ENCODE data around the gene ARHGAP22. TPM values are rescaled to one million over a fixed set of nuclear protein-coding genes. Genes with fewer than 3 reads are reported as not detected.

ARHGAP22 gene
- total RNA-seq, 1 donor from 2014 or later: 6.2 TPM

DNA sequence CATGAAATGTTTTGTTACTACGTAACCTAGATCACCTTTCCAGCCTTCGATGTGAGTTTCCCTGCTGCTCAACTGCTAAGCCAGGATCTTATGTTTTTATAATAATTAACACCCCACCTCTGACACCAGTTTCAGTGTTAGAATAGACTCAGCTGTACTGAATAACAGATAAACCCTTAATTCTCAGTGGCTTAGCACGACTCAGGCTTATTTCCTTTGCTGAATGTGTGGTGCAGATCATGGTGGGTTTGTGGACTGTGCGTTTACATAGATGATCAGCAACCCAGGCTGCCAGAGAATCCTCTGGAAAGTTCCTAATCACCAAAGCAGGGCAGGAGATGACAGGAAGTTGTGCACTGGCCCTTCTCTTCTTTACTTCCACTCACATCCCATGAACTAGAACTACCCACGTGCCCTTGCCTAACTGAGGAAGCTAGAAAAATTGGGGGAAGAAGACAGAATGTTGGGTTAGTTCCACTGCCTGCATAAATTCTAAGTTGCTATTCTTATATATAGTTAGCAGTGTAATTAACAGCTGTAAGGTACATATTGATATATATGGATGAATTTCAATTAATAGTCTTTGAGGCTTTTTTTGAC is 186.6 kb downstream of the ARHGAP22 start:
- H3K27ac Mint-ChIP-seq (ENCODE audit: unreplicated experiment): no peak overlapping the region
- TF ChIP-seq, protein P1, sequence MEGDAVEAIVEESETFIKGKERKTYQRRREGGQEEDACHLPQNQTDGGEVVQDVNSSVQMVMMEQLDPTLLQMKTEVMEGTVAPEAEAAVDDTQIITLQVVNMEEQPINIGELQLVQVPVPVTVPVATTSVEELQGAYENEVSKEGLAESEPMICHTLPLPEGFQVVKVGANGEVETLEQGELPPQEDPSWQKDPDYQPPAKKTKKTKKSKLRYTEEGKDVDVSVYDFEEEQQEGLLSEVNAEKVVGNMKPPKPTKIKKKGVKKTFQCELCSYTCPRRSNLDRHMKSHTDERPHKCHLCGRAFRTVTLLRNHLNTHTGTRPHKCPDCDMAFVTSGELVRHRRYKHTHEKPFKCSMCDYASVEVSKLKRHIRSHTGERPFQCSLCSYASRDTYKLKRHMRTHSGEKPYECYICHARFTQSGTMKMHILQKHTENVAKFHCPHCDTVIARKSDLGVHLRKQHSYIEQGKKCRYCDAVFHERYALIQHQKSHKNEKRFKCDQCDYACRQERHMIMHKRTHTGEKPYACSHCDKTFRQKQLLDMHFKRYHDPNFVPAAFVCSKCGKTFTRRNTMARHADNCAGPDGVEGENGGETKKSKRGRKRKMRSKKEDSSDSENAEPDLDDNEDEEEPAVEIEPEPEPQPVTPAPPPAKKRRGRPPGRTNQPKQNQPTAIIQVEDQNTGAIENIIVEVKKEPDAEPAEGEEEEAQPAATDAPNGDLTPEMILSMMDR (IDR thresholded peaks at IDR 0.05; ENCODE audit: insufficient read depth, low read depth, low read length): no peak
- no peak for TF ChIP-seq EZH2 (IDR thresholded peaks at IDR 0.05; ENCODE audit: insufficient read depth, low read length)
- no peaks in the 10 kb centered on the region for H3K9me3 Mint-ChIP-seq (ENCODE audit: unreplicated experiment)
- H4K20me1 ChIP-seq (ENCODE audit: insufficient read depth, low read length): peaks cover 21% of the 10 kb centered on the region
- no peaks in the 10 kb centered on the region for H3K79me2 ChIP-seq (ENCODE audit: insufficient read depth, low read length)
- H3K4me2 ChIP-seq (ENCODE audit: low read length): no peak overlapping the region
- no peaks in the 10 kb centered on the region for H3K27me3 Mint-ChIP-seq (ENCODE audit: low read depth, unreplicated experiment)
- no peak overlapping the region for H3K4me3 Mint-ChIP-seq (ENCODE audit: unreplicated experiment)
- H3K27me3 ChIP-seq (ENCODE audit: insufficient read depth, low read length): no peaks in the 10 kb centered on the region
- H3K4me3 ChIP-seq (ENCODE audit: insufficient read depth, low read depth, low read length): no peak overlapping the region
- H3K36me3 ChIP-seq (ENCODE audit: insufficient read depth, low read length): peaks cover under 1% of the 10 kb centered on the region
- H3K9ac ChIP-seq (ENCODE audit: low read length): no peak overlapping the region
- no peak overlapping the region for H3K27ac ChIP-seq (ENCODE audit: low read depth, low read length)
- FAIRE-seq: no peak
- peaks cover 1% of the 10 kb centered on the region for H3K36me3 Mint-ChIP-seq (ENCODE audit: low read depth, unreplicated experiment)
- peaks cover 9% of the 10 kb centered on the region for H3K4me1 Mint-ChIP-seq (ENCODE audit: low read depth, unreplicated experiment)
- H3K9me3 ChIP-seq (ENCODE audit: insufficient read depth, low read depth, low read length): no peaks in the 10 kb centered on the region
- DNase-seq (ENCODE audit: low read depth): no peak
- H2AFZ ChIP-seq (ENCODE audit: low read depth, low read length): no peak overlapping the region
- no peaks in the 10 kb centered on the region for H3K4me1 ChIP-seq (ENCODE audit: insufficient read depth, low read length)

DNA sequence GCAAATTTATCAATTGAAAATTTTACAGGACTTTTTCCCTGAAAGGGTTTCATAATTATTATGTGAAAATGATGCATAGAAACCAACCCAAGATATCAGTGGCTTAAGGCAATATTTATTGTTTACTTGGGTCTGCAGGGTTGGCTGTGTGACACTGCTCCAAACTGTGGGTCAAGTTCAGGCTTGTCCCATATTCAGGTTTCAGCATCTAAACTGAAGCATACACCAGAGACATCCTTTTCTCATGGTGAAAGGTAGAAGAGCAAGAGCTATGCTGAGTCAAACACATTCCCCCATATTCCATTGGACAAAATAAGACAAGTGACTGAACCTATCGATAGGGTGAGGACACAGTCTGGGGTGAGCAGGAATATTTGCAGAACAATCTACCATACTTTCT is 187.5 kb downstream of the ARHGAP22 start:
- Histone ChIP-seq H3K27ac (ENCODE audit: low read depth, low read length) (no peak overlapping the region), H3K27me3 (ENCODE audit: insufficient read depth, low read length) (no peaks in the 10 kb centered on the region), H3K36me3 (ENCODE audit: insufficient read depth, low read length) (peaks cover 10% of the 10 kb centered on the region), H3K9ac (ENCODE audit: low read length) (no peak overlapping the region), H3K4me3 (ENCODE audit: insufficient read depth, low read depth, low read length) (no peak overlapping the region), H3K4me2 (ENCODE audit: low read length) (no peak overlapping the region), H3K9me3 (ENCODE audit: insufficient read depth, low read depth, low read length) (peaks cover 5% of the 10 kb centered on the region), H3K79me2 (ENCODE audit: insufficient read depth, low read length) (peaks cover 3% of the 10 kb centered on the region), H4K20me1 (ENCODE audit: insufficient read depth, low read length) (peaks cover 15% of the 10 kb centered on the region), H3K4me1 (ENCODE audit: insufficient read depth, low read length) (no peaks in the 10 kb centered on the region), H2AFZ (ENCODE audit: low read depth, low read length) (no peak overlapping the region)
- peaks cover 9% of the 10 kb centered on the region for H3K4me1 Mint-ChIP-seq (ENCODE audit: low read depth, unreplicated experiment)
- no peak for TF ChIP-seq EZH2 (IDR thresholded peaks at IDR 0.05; ENCODE audit: insufficient read depth, low read length)
- TF ChIP-seq, protein P1 (IDR thresholded peaks at IDR 0.05; ENCODE audit: insufficient read depth, low read depth, low read length): no peak
- no peak overlapping the region for H3K27ac Mint-ChIP-seq (ENCODE audit: unreplicated experiment)
- H3K36me3 Mint-ChIP-seq (ENCODE audit: low read depth, unreplicated experiment): peaks cover 8% of the 10 kb centered on the region
- H3K9me3 Mint-ChIP-seq (ENCODE audit: unreplicated experiment): no peaks in the 10 kb centered on the region
- H3K4me3 Mint-ChIP-seq (ENCODE audit: unreplicated experiment): no peak overlapping the region
- FAIRE-seq: no peak
- no peaks in the 10 kb centered on the region for H3K27me3 Mint-ChIP-seq (ENCODE audit: low read depth, unreplicated experiment)
- no peak for DNase-seq (ENCODE audit: low read depth)

- Mint-ChIP-seq H3K4me3 (ENCODE audit: unreplicated experiment) (no peak overlapping the region), H3K27ac (ENCODE audit: unreplicated experiment) (no peak overlapping the region), H3K36me3 (ENCODE audit: low read depth, unreplicated experiment) (peaks cover 8% of the 10 kb centered on the region), H3K27me3 (ENCODE audit: low read depth, unreplicated experiment) (no peaks in the 10 kb centered on the region), H3K4me1 (ENCODE audit: low read depth, unreplicated experiment) (peaks cover 9% of the 10 kb centered on the region), H3K9me3 (ENCODE audit: unreplicated experiment) (no peaks in the 10 kb centered on the region)
- Histone ChIP-seq H3K27me3 (ENCODE audit: insufficient read depth, low read length) (no peaks in the 10 kb centered on the region), H4K20me1 (ENCODE audit: insufficient read depth, low read length) (peaks cover 15% of the 10 kb centered on the region), H3K9me3 (ENCODE audit: insufficient read depth, low read depth, low read length) (peaks cover 6% of the 10 kb centered on the region), H3K27ac (ENCODE audit: low read depth, low read length) (no peak overlapping the region), H3K9ac (ENCODE audit: low read length) (no peak overlapping the region), H3K4me3 (ENCODE audit: insufficient read depth, low read depth, low read length) (no peak overlapping the region), H3K4me1 (ENCODE audit: insufficient read depth, low read length) (no peaks in the 10 kb centered on the region), H3K79me2 (ENCODE audit: insufficient read depth, low read length) (peaks cover 3% of the 10 kb centered on the region), H3K36me3 (ENCODE audit: insufficient read depth, low read length) (peaks cover 10% of the 10 kb centered on the region), H2AFZ (ENCODE audit: low read depth, low read length) (no peak overlapping the region), H3K4me2 (ENCODE audit: low read length) (no peak overlapping the region)
- TF ChIP-seq, protein P1 (IDR thresholded peaks at IDR 0.05; ENCODE audit: insufficient read depth, low read depth, low read length): no peak
- TF ChIP-seq EZH2 (IDR thresholded peaks at IDR 0.05; ENCODE audit: insufficient read depth, low read length): no peak
- DNase-seq (ENCODE audit: low read depth): peak; percentile 42
- no peak for FAIRE-seq
Observed at GRCh38 chr10:48416584-48417232, 188.2 kb downstream of the ARHGAP22 start.

Measured in astrocyte (in vitro differentiated cells and primary cell).